ENCODE measurements around the gene CAMK2A.

CAMK2A gene

GRCh38 chr5:150322202-150322601 is 32.6 kb upstream of the CAMK2A start:
- no peak overlapping the region for H3K4me3 ChIP-seq (ENCODE audit: low read depth, low read length)
- TF ChIP-seq CTCF (IDR thresholded peaks at IDR 0.05; ENCODE audit: insufficient read depth, low read depth, low read length, missing control alignments), result no peak
- no peak for DNase-seq (ENCODE audit: low read depth)

GRCh38 chr5:150321784-150322183 is 32.2 kb upstream of the CAMK2A start:
- TF ChIP-seq CTCF (IDR thresholded peaks at IDR 0.05; ENCODE audit: insufficient read depth, low read depth, low read length, missing control alignments), result no peak
- H3K4me3 ChIP-seq (ENCODE audit: low read depth, low read length), result no peak overlapping the region
- no peak for DNase-seq (ENCODE audit: low read depth)

GRCh38 chr5:150321211-150321610 is 31.6 kb upstream of the CAMK2A start:
- H3K4me3 ChIP-seq (ENCODE audit: low read depth, low read length), result no peak overlapping the region
- no peak for DNase-seq (ENCODE audit: low read depth)
- no peak for TF ChIP-seq CTCF (IDR thresholded peaks at IDR 0.05; ENCODE audit: insufficient read depth, low read depth, low read length, missing control alignments)

GRCh38 chr5:150320044-150320613 is 30.6 kb upstream of the CAMK2A start:
- H3K4me3 ChIP-seq (ENCODE audit: low read depth, low read length), result no peak overlapping the region
- no peak for DNase-seq (ENCODE audit: low read depth)
- no peak for TF ChIP-seq CTCF (IDR thresholded peaks at IDR 0.05; ENCODE audit: insufficient read depth, low read depth, low read length, missing control alignments)

GRCh38 chr5:150319484-150319790 is 29.9 kb upstream of the CAMK2A start:
- H3K4me3 ChIP-seq (ENCODE audit: low read depth, low read length), result no peak overlapping the region
- no peak for DNase-seq (ENCODE audit: low read depth)
- no peak for TF ChIP-seq CTCF (IDR thresholded peaks at IDR 0.05; ENCODE audit: insufficient read depth, low read depth, low read length, missing control alignments)

GRCh38 chr5:150318613-150319483 is 29.3 kb upstream of the CAMK2A start:
- no peak for DNase-seq (ENCODE audit: low read depth)
- no peak overlapping the region for H3K4me3 ChIP-seq (ENCODE audit: low read depth, low read length)
- TF ChIP-seq CTCF (IDR thresholded peaks at IDR 0.05; ENCODE audit: insufficient read depth, low read depth, low read length, missing control alignments), result no peak
